ENCODE results near the gene SMYD3. TPM values are rescaled to one million over a fixed set of nuclear protein-coding genes. Genes with fewer than 3 reads are reported as not detected.

Gene SMYD3
- total and polyA plus RNA-seq, 10 of the 15 experiments (the other 5 are each of a cell fraction or from before 2014, with no cell fraction given) = 18.3 to 54.0 (median 24.8) TPM

GRCh38 chr1:245832771-245833527 lies 674.1 kb downstream of the SMYD3 start:
- no peak overlapping the region for H3K4me2 ChIP-seq (ENCODE audit: control insufficient read depth, insufficient read depth)
- ChIA-PET SMC1A (ENCODE audit: uncharacterized antibody, unreplicated experiment) (no interaction called here), RAD21 (ENCODE audit: unreplicated experiment) (no interaction called here), POLR2A (no interaction called here), CTCF (interaction anchor here (1.0 kb wide), 1 partner anchor 16 kb away, joined by 3 read pairs; no protein-coding TSS in a partner anchor)
- no peak overlapping the region for H3K4me3 ChIP-seq
- in situ Hi-C loops (cut with MboI) = no loop called here
- DNase-seq (ENCODE audit: low read depth, low spot score) = no peak
- no peak overlapping the region for H3K27ac ChIP-seq (ENCODE audit: control insufficient read depth, insufficient read depth)
- 97% methylated on average over 7 of the region's 7 CpGs for WGBS (ENCODE audit: insufficient coverage, insufficient replicate concordance, low lambda C conversion rate, missing lambda C conversion rate)
- intact Hi-C loops (cut with micrococcal nuclease; ENCODE audit: unreplicated experiment) = no loop called here
- TF ChIP-seq FOXM1 (IDR thresholded peaks at IDR 0.05; ENCODE audit: low read depth, low read length) (no peak), STAT1 (conservative IDR thresholded peaks at IDR 0.05) (no peak), TAF1 (IDR thresholded peaks at IDR 0.05; ENCODE audit: borderline replicate concordance, low read depth, low read length) (no peak), HDAC2 (IDR thresholded peaks at IDR 0.05) (no peak), IRF5 (IDR thresholded peaks at IDR 0.05; ENCODE audit: borderline replicate concordance) (no peak), ELK1 (IDR thresholded peaks at IDR 0.05; ENCODE audit: low read depth, low read length) (no peak)
- no peak overlapping the region for H2AFZ ChIP-seq (ENCODE audit: control insufficient read depth, low read depth, low read length)
- peak; percentile 7 for FAIRE-seq
- no peaks in the 10 kb centered on the region for H4K20me1 ChIP-seq (ENCODE audit: control insufficient read depth, insufficient read depth)
- no peaks in the 10 kb centered on the region for H3K79me2 ChIP-seq (ENCODE audit: control insufficient read depth, insufficient read depth, low read length)
- no peaks in the 10 kb centered on the region for H3K4me1 ChIP-seq (ENCODE audit: control insufficient read depth, insufficient read depth, low read length)
- no peaks in the 10 kb centered on the region; the same call in 2 of the 3 replicates for H3K9me3 ChIP-seq (replicated peaks; ENCODE audit: control insufficient read depth, insufficient read depth, low read length)
- no peak overlapping the region for H3K9ac ChIP-seq (ENCODE audit: control insufficient read depth, insufficient read depth, low read length)
- no peaks in the 10 kb centered on the region for H3K27me3 ChIP-seq (replicated peaks in 1 of 2; ENCODE audit: control insufficient read depth in 2 of 2, insufficient read depth in 2 of 2, low read length in 1 of 2)
- H3K36me3 ChIP-seq (ENCODE audit: control insufficient read depth in 2 of 2, insufficient read depth in 2 of 2, low read length in 1 of 2) = no peaks in the 10 kb centered on the region; a peak in 2 of 4 replicates
- BruUV-seq (replicated peaks) = no TSS peak
- no peak for ATAC-seq
